IPS-18c (cell line): ENCODE results near the gene ZFP36L2.

Source experiments
- H3K4me3 ChIP-seq: 2 replicates; pipeline ENCODE4 v1.7.0; 2013; ENCODE audit warnings: low read depth, mild to moderate bottlenecking, low read length, moderate library complexity; ENCODE audit not compliant: insufficient read depth
- H3K9me3 ChIP-seq: one replicate; pipeline ENCODE4 v1.6.1; 2013; ENCODE audit warnings: mild to moderate bottlenecking, low read length, moderate library complexity; ENCODE audit not compliant: control insufficient read depth, insufficient read depth

The ZFP36L2 gene

DNA sequence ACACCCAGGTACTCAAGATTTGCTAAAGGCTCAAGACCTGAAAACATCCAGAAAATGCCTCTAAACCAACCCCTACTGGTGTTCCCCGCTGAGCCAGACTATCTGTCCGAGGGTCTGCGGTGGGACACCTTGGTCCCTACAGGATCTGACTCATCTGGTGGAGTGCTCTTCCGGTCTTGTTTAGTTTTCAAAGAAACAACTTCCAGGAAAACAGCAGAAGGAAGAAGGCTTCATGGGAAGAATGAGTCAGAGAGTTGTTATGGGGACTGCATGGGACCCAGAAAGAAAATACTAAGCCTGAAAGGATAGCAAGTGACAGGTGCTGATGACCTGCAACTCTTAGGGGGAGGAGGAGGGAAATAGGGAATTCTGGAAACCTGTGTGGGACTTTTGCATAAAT, 41.3 kb downstream of the ZFP36L2 start:
- H3K9me3 ChIP-seq, result no peaks in the 10 kb centered on the region
- H3K4me3 ChIP-seq, result no peak overlapping the region

- no peak overlapping the region for H3K4me3 ChIP-seq
These were observed 42.0 kb downstream of the ZFP36L2 start for GRCh38 chr2:43184339-43184895.

GRCh38 chr2:43183743-43184142, 42.7 kb downstream of the ZFP36L2 start:
- Histone ChIP-seq H3K4me3 (no peak overlapping the region), H3K9me3 (no peaks in the 10 kb centered on the region)

More at GRCh38 chr2:43184339-43184895, 42.0 kb downstream of the ZFP36L2 start:
- H3K9me3 ChIP-seq, result no peaks in the 10 kb centered on the region

GRCh38 chr2:43180897-43181296, 45.5 kb downstream of the ZFP36L2 start:
- Histone ChIP-seq H3K4me3 (no peak overlapping the region), H3K9me3 (peaks cover 8% of the 10 kb centered on the region)

DNA sequence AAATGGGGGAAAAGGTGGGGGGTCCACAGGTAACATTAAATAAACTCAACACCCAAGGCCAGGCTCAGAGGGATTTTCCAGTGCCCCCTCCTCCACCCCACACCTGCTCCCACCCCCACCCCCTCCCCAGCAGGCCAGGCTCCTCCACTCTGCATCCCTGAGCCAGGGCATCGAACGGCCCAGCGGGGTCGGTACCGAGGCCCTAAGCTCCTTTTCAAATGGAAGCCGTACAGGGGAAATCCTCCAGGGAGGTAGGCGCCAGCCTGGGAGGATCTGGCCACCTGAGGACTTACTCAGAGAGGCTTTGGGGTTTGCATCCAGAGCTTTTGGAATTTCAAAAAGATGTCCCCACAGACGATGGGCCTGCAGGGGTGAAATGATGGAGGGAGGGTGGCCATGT, 46.5 kb downstream of the ZFP36L2 start:
- Histone ChIP-seq H3K4me3 (no peak overlapping the region), H3K9me3 (peaks cover 16% of the 10 kb centered on the region)

GRCh38 chr2:43178602-43179542, 47.5 kb downstream of the ZFP36L2 start:
- H3K9me3 ChIP-seq, result peaks cover 25% of the 10 kb centered on the region
- no peak overlapping the region for H3K4me3 ChIP-seq

DNA sequence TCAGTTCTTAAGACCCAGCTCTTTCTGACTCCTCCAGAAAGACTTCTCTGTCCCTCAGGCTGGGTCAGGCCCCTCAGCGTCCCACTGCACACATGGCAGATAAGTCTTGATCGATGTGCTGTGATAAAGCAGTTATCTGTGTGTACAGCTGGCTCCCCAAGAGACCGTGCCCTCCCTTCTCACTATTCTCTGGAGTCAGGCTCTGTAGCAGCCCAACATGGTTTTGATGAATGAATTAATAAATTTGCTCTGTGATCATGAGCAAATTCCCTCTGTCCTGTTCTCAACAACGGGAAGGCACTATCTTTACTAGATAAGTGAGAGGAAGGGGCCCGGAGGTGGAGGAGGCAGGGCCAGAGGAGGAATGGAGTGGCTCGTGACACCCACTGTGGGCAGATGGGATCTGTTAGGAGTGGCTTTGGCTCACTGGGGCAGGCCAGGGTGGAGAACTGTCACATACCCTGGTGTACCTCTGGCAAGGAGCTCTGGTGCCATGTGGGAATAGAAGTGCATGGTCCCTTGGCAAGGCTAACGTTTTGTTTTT, 48.3 kb downstream of the ZFP36L2 start:
- Histone ChIP-seq H3K9me3 (peaks cover 25% of the 10 kb centered on the region), H3K4me3 (no peak overlapping the region)

DNA sequence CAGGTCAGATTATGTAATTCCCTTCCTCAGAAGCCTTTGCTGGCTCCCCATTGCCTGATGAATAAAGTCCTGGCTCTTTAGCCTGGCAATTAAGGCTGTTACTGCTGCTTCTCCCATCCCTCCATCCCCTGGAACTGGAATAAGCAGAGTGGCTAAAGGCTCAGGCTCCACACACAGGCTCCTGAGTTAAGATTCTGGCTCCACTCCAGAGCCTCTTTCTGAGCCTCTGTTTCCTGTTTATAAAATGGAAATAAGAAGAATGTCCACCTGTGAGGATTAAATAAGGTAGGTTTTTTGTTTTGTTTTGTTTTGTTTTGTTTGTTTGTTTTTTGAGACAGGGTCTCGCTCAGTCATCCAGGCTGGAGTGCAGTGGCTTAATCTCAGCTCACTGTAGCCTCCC, 50.0 kb downstream of the ZFP36L2 start:
- Histone ChIP-seq H3K4me3 (peak overlapping the region; percentile 9; the same call in 1 of the 2 replicates), H3K9me3 (peaks cover 25% of the 10 kb centered on the region)

GRCh38 chr2:43175876-43176275, 50.5 kb downstream of the ZFP36L2 start:
- Histone ChIP-seq H3K9me3 (peaks cover 25% of the 10 kb centered on the region), H3K4me3 (no peak overlapping the region)

- Histone ChIP-seq H3K4me3 (peak overlapping the region; percentile 10; the same call in 1 of the 2 replicates), H3K9me3 (peaks cover 25% of the 10 kb centered on the region)
These were observed 51.4 kb downstream of the ZFP36L2 start for GRCh38 chr2:43175020-43175441.

DNA sequence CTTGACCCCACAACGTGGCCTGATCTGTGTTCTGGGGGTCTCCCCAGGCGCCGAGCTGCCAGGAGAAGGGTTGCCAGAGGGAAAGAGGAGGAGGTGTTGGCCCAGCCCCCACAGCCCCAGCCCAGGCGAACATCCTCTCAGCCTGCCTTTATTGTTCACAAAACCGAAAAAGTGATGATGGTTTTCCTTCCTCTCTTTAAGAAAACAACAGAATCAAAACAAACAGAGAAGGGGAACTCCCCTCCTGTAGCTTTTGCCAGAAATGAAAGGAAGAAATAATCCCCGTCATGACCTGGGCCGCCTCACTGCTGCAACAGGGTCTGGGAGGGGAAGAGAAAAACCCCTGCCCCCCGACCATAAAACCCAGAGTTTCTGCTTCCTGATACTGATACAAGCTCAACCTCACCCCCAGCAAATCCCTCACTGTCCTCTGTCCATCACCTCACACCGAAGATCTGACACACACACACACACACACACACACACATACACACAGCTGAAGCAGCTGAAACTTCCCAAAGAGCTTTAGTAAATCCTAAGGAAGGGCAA, 52.0 kb downstream of the ZFP36L2 start:
- Histone ChIP-seq H3K9me3 (peaks cover 25% of the 10 kb centered on the region), H3K4me3 (no peak overlapping the region)
